ENCODE data around the gene PDXDC1.
"Not testable (repeated sequence)": the region's sequence is repeated elsewhere in the genome, so short reads cannot be mapped to it uniquely, and the experiment has no call there.

- not testable (repeated sequence) for TF ChIP-seq EZH2 (IDR thresholded peaks at IDR 0.05; ENCODE audit: borderline replicate concordance, insufficient read depth, low read depth, low read length, poor library complexity, severe bottlenecking); CTCF (IDR thresholded peaks at IDR 0.05)
Observed at GRCh38 chr16:15096583-15096972, 121.8 kb downstream of the PDXDC1 start.

All from B cell (primary cell).